SK-N-SH (cell line): Measurements from ENCODE around the gene ACER3. TPM values are rescaled to one million over a fixed set of nuclear protein-coding genes. Genes with fewer than 3 reads are reported as not detected.

Experiments used
- CTCF ChIA-PET: fragments of 300-600, 350-600 bp; formaldehyde crosslinking; extraction: SDS; loops from one replicate; lab custom pipeline; 2021; lab: Yijun Ruan, JAX
- POLR2A ChIA-PET: fragments of 350-600 bp; sonication (Branson Sonifier 250); formaldehyde crosslinking; extraction: SDS; loops from one replicate; lab custom pipeline; 2020; ENCODE audit warnings: antibody characterized with exemption, inconsistent platforms; lab: Yijun Ruan, JAX
- DNase-seq: peaks from one replicate; pipeline ENCODE4 v3.0.0; 2012
- H2AFZ ChIP-seq: fragments of 200-600 bp; sonication (generic); 2 replicates; pipeline ENCODE4 v1.8.1; 2016; ENCODE audit warnings: antibody characterized with exemption, mild to moderate bottlenecking, low read depth
- H3F3A ChIP-seq: fragments of 200-600 bp; sonication (generic); replicated peaks from 2 replicates; pipeline ENCODE3; 2016; ENCODE audit warnings: antibody characterized with exemption, mild to moderate bottlenecking; ENCODE audit not compliant: insufficient read depth
- H3K27ac ChIP-seq, 2 experiments: fragments of 200-500 bp in 1 of 2; fragments of 200-600 bp in 1 of 2; sonication (Bioruptor generic) in 1 of 2; sonication (generic), shearing (Covaris generic) in 1 of 2; 2 replicates each; pipeline versions ENCODE4 v1.5.1 to v1.6.1; 2014 to 2016; ENCODE audit warnings: low read depth in 2 of 2, inconsistent platforms in 1 of 2, low read length in 1 of 2, mild to moderate bottlenecking in 1 of 2, mixed read lengths in 1 of 2
- H3K27me3 ChIP-seq: fragments of 200-600 bp; sonication (generic), shearing (Covaris generic); 2 replicates; pipeline ENCODE4 v1.6.1; 2016; ENCODE audit warnings: mixed run types; ENCODE audit not compliant: insufficient read depth
- H3K36me3 ChIP-seq, 2 experiments: fragments of 200-500 bp in 1 of 2; fragments of 200-600 bp in 1 of 2; sonication (Bioruptor generic) in 1 of 2; sonication (generic) in 1 of 2; replicated peaks in 1 of 2; 2 replicates each; pipeline versions ENCODE3 to v1.5.1; 2014 to 2016; ENCODE audit warnings: low read length in 1 of 2, mild to moderate bottlenecking in 1 of 2; ENCODE audit not compliant: insufficient read depth in 2 of 2, control insufficient read depth in 1 of 2
- H3K4me1 ChIP-seq, 2 experiments: fragments of 200-500 bp in 1 of 2; fragments of 200-600 bp in 1 of 2; sonication (Bioruptor generic) in 1 of 2; sonication (generic), shearing (Covaris generic) in 1 of 2; 2 replicates each; pipeline versions ENCODE4 v1.5.1 to v1.6.1; 2014 to 2016; ENCODE audit warnings: low read depth in 1 of 2, low read length in 1 of 2, mixed run types in 1 of 2; ENCODE audit not compliant: insufficient read depth in 2 of 2, control insufficient read depth in 1 of 2
- H3K4me2 ChIP-seq: fragments of 200-600 bp; sonication (generic), shearing (Covaris generic); 2 replicates; pipeline ENCODE4 v1.6.1; 2017; ENCODE audit warnings: mixed run types
- H3K4me3 ChIP-seq, 2 experiments: fragments of 200-500 bp in 1 of 2; fragments of 200-600 bp in 1 of 2; sonication (Bioruptor generic) in 1 of 2; sonication (generic), shearing (Covaris generic) in 1 of 2; 2 replicates each; pipeline versions ENCODE4 v1.5.1 to v1.8.1; 2014 to 2016; ENCODE audit warnings: low read depth in 2 of 2, inconsistent platforms in 1 of 2, low read length in 1 of 2, mild to moderate bottlenecking in 1 of 2, mixed read lengths in 1 of 2, moderate library complexity in 1 of 2
- H3K79me2 ChIP-seq: fragments of 200-600 bp; sonication (generic); 2 replicates; pipeline ENCODE4 v1.8.1; 2017; ENCODE audit warnings: mild to moderate bottlenecking; ENCODE audit not compliant: insufficient read depth
- H3K9ac ChIP-seq: fragments of 200-600 bp; sonication (generic); 2 replicates; pipeline ENCODE4 v1.6.1; 2017; ENCODE audit warnings: mixed run types
- H3K9me2 ChIP-seq: fragments of 200-600 bp; sonication (generic); 2 replicates; pipeline ENCODE4 v1.6.1; 2017; ENCODE audit warnings: mixed run types
- H3K9me3 ChIP-seq: fragments of 200-600 bp; sonication (generic); 2 replicates; pipeline ENCODE4 v1.6.1; 2017; ENCODE audit warnings: mixed run types, mild to moderate bottlenecking, moderate library complexity
- H4K20me1 ChIP-seq: fragments of 200-600 bp; sonication (generic); 2 replicates; pipeline ENCODE4 v1.6.1; 2017; ENCODE audit warnings: mild to moderate bottlenecking, mixed run types; ENCODE audit not compliant: insufficient read depth
- EZH2phosphoT487 ChIP-seq: fragments of 200-600 bp; sonication (generic); IDR thresholded peaks from 2 replicates; pipeline ENCODE4 v1.6.1; 2017; ENCODE audit warnings: low read depth, mixed run types, mild to moderate bottlenecking, antibody characterized with exemption, moderate library complexity, borderline replicate concordance
- GABPA ChIP-seq: IDR thresholded peaks from 2 replicates; pipeline ENCODE4 v1.4.0; 2012; ENCODE audit warnings: low read depth, mild to moderate bottlenecking
- MXI1 ChIP-seq: IDR thresholded peaks from 2 replicates; pipeline ENCODE4 v1.6.1; 2012; ENCODE audit warnings: mild to moderate bottlenecking, low read depth, low read length, improper control_type of control experiment
- NFIC ChIP-seq: IDR thresholded peaks from 2 replicates; pipeline ENCODE4 v1.4.0; 2012; ENCODE audit warnings: borderline replicate concordance
- POLR2AphosphoS5 ChIP-seq: IDR thresholded peaks from 2 replicates; pipeline ENCODE4 v1.6.1; 2012; ENCODE audit warnings: low read depth, low read length
- RFX5 ChIP-seq: IDR thresholded peaks from 2 replicates; pipeline ENCODE4 v1.6.1; 2012; ENCODE audit warnings: mild to moderate bottlenecking, improper control_type of control experiment, low read length
- SIN3A ChIP-seq: IDR thresholded peaks from 2 replicates; pipeline ENCODE4 v1.6.1; 2012; ENCODE audit warnings: low read depth, mild to moderate bottlenecking, low read length, moderate library complexity, borderline replicate concordance
- TEAD4 ChIP-seq: IDR thresholded peaks from 2 replicates; pipeline ENCODE4 v1.4.0; 2012; ENCODE audit warnings: mild to moderate bottlenecking, borderline replicate concordance; ENCODE audit not compliant: insufficient read depth
- polyA plus RNA-seq, 3 experiments: library from polyadenylated mRNA; depleted of rRNA; stranded (reverse); fragments of >200 nt; gene quantifications; 2 replicates each; pipeline ENCODE4 v1.2.3, GENCODE V29; 2012
- TF ChIP-seq, protein P1 (sequence below): fragments of 150-350 bp; IDR thresholded peaks from 2 replicates; pipeline ENCODE4 v1.6.1; 2016; ENCODE audit warnings: mild to moderate bottlenecking, low read depth, low read length
- TF ChIP-seq, protein P2 (sequence below): IDR thresholded peaks from 2 replicates; pipeline ENCODE4 v1.4.0; 2012; ENCODE audit warnings: low read depth, borderline replicate concordance
- TF ChIP-seq, protein P3 (sequence below): IDR thresholded peaks from 2 replicates; pipeline ENCODE4 v1.4.0; 2012; ENCODE audit warnings: low read depth
- TF ChIP-seq, protein P4 (sequence below): fragments of 200-600 bp; sonication (generic); IDR thresholded peaks from 2 replicates; pipeline ENCODE4 v1.6.1; 2017; ENCODE audit warnings: antibody characterized with exemption, mild to moderate bottlenecking, moderate library complexity
- TF ChIP-seq, protein P5 (sequence below): IDR thresholded peaks from 2 replicates; pipeline ENCODE4 v1.4.0; 2012; ENCODE audit warnings: low read depth, borderline replicate concordance
- TF ChIP-seq, protein P6 (sequence below): IDR thresholded peaks from 2 replicates; pipeline ENCODE4; 2012

Gene ACER3
- polyA plus RNA-seq, 1 of the 3 experiments (the other 2 are of a cell fraction): 5.4 TPM

DNA sequence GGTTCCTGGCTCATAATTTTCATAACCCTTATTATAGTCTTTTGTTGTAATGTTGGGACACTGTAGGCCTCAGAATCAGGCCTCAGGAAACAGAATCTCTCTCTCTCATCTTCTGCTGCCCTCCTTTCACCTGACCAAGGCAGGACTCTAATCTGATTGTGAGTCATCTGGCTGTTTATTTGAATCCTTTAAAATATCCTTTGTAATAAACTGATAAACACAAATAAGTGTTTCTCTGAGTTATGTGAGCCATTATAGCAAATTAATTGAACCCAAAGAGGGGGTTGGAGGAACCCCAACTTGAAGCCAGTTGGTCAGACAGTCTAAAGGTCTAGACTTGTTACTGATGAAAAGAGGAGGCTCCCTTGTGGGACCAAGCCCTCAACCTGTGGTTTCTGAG lies 30.6 kb downstream of the ACER3 start:
- no peak for DNase-seq
- Histone ChIP-seq H4K20me1 (no peaks in the 10 kb centered on the region), H3K9ac (no peak overlapping the region), H2AFZ (no peak overlapping the region), H3K9me2 (no peaks in the 10 kb centered on the region), H3K4me2 (no peak overlapping the region), H3K4me3 (no peak overlapping the region), H3K36me3 (no peaks in the 10 kb centered on the region), H3K79me2 (no peaks in the 10 kb centered on the region), H3K9me3 (no peaks in the 10 kb centered on the region), H3K27ac (no peak overlapping the region; a peak in 1 of 4 replicates), H3F3A (no peaks in the 10 kb centered on the region), H3K27me3 (no peaks in the 10 kb centered on the region), H3K4me1 (peaks cover 0 to 2% of the 10 kb centered on the region in 2 experiments; a peak in 1 of 4 replicates)
- POLR2A ChIA-PET: no interaction called here
- TF ChIP-seq, protein P1, sequence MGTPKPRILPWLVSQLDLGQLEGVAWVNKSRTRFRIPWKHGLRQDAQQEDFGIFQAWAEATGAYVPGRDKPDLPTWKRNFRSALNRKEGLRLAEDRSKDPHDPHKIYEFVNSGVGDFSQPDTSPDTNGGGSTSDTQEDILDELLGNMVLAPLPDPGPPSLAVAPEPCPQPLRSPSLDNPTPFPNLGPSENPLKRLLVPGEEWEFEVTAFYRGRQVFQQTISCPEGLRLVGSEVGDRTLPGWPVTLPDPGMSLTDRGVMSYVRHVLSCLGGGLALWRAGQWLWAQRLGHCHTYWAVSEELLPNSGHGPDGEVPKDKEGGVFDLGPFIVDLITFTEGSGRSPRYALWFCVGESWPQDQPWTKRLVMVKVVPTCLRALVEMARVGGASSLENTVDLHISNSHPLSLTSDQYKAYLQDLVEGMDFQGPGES: no peak
- TF ChIP-seq, protein P2, sequence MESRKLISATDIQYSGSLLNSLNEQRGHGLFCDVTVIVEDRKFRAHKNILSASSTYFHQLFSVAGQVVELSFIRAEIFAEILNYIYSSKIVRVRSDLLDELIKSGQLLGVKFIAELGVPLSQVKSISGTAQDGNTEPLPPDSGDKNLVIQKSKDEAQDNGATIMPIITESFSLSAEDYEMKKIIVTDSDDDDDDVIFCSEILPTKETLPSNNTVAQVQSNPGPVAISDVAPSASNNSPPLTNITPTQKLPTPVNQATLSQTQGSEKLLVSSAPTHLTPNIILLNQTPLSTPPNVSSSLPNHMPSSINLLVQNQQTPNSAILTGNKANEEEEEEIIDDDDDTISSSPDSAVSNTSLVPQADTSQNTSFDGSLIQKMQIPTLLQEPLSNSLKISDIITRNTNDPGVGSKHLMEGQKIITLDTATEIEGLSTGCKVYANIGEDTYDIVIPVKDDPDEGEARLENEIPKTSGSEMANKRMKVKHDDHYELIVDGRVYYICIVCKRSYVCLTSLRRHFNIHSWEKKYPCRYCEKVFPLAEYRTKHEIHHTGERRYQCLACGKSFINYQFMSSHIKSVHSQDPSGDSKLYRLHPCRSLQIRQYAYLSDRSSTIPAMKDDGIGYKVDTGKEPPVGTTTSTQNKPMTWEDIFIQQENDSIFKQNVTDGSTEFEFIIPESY: no peak
- TF ChIP-seq GABPA (no peak), MXI1 (no peak), POLR2AphosphoS5 (no peak), RFX5 (no peak), TEAD4 (no peak), EZH2phosphoT487 (no peak), SIN3A (no peak), NFIC (no peak)
- TF ChIP-seq, protein P3, sequence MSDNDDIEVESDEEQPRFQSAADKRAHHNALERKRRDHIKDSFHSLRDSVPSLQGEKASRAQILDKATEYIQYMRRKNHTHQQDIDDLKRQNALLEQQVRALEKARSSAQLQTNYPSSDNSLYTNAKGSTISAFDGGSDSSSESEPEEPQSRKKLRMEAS: no peak
- TF ChIP-seq, protein P4, sequence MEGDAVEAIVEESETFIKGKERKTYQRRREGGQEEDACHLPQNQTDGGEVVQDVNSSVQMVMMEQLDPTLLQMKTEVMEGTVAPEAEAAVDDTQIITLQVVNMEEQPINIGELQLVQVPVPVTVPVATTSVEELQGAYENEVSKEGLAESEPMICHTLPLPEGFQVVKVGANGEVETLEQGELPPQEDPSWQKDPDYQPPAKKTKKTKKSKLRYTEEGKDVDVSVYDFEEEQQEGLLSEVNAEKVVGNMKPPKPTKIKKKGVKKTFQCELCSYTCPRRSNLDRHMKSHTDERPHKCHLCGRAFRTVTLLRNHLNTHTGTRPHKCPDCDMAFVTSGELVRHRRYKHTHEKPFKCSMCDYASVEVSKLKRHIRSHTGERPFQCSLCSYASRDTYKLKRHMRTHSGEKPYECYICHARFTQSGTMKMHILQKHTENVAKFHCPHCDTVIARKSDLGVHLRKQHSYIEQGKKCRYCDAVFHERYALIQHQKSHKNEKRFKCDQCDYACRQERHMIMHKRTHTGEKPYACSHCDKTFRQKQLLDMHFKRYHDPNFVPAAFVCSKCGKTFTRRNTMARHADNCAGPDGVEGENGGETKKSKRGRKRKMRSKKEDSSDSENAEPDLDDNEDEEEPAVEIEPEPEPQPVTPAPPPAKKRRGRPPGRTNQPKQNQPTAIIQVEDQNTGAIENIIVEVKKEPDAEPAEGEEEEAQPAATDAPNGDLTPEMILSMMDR: no peak
- TF ChIP-seq, protein P5, sequence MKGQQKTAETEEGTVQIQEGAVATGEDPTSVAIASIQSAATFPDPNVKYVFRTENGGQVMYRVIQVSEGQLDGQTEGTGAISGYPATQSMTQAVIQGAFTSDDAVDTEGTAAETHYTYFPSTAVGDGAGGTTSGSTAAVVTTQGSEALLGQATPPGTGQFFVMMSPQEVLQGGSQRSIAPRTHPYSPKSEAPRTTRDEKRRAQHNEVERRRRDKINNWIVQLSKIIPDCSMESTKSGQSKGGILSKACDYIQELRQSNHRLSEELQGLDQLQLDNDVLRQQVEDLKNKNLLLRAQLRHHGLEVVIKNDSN: no peak
- TF ChIP-seq, protein P6, sequence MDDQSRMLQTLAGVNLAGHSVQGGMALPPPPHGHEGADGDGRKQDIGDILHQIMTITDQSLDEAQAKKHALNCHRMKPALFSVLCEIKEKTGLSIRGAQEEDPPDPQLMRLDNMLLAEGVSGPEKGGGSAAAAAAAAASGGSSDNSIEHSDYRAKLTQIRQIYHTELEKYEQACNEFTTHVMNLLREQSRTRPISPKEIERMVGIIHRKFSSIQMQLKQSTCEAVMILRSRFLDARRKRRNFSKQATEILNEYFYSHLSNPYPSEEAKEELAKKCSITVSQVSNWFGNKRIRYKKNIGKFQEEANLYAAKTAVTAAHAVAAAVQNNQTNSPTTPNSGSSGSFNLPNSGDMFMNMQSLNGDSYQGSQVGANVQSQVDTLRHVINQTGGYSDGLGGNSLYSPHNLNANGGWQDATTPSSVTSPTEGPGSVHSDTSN: no peak
- CTCF ChIA-PET: interaction anchor here (1.3 to 10.3 kb wide), 2 partner anchors 11 to 28 kb away, joined by 3 to 67 read pairs; no protein-coding TSS in a partner anchor
